Activated naive CD4-positive, alpha-beta T cell treated with Interleukin-2 at 50 U/mL for 16 hours (primary cell): ENCODE data around the gene RIMKLA.

ENCODE experiments used
- DNase-seq: peaks from one replicate; pipeline ENCODE4 v3.0.0-alpha.2; 2020

The RIMKLA gene

GRCh38 chr1:42379794-42380585 lies 602 bp upstream of the RIMKLA start:
- no peak for DNase-seq

- DNase-seq, result no peak
These were observed 685 bp downstream of the RIMKLA start for GRCh38 chr1:42381280-42381673.

GRCh38 chr1:42385283-42385682 lies 4.7 kb downstream of the RIMKLA start:
- DNase-seq, result no peak

- no peak for DNase-seq
These were observed 5.5 kb downstream of the RIMKLA start for GRCh38 chr1:42386051-42386450.

- DNase-seq, result no peak
These were observed 11.7 kb downstream of the RIMKLA start for GRCh38 chr1:42392255-42392654.

- DNase-seq, result no peak
These were observed 12.6 kb downstream of the RIMKLA start for GRCh38 chr1:42392967-42393848.

GRCh38 chr1:42399315-42400100 lies 18.9 kb downstream of the RIMKLA start:
- DNase-seq, result no peak

- DNase-seq, result no peak
These were observed 23.3 kb downstream of the RIMKLA start for GRCh38 chr1:42403880-42404400.

GRCh38 chr1:42414551-42415496 lies 34.2 kb downstream of the RIMKLA start:
- DNase-seq, result no peak

- no peak for DNase-seq
These were observed 36.6 kb downstream of the RIMKLA start for GRCh38 chr1:42417166-42417565.

- DNase-seq, result no peak
These were observed 37.9 kb downstream of the RIMKLA start for GRCh38 chr1:42418516-42418915.

GRCh38 chr1:42419126-42419821 lies 38.7 kb downstream of the RIMKLA start:
- DNase-seq, result no peak

- DNase-seq, result no peak
These were observed 39.5 kb downstream of the RIMKLA start for GRCh38 chr1:42420121-42420520.

GRCh38 chr1:42420911-42421585 lies 40.5 kb downstream of the RIMKLA start:
- no peak for DNase-seq

- DNase-seq, result no peak
These were observed 42.1 kb downstream of the RIMKLA start for GRCh38 chr1:42422737-42423136.

- DNase-seq, result no peak
These were observed 43.1 kb downstream of the RIMKLA start for GRCh38 chr1:42423681-42424080.

- no peak for DNase-seq
These were observed 43.6 kb downstream of the RIMKLA start for GRCh38 chr1:42424201-42424600.

GRCh38 chr1:42427240-42427639 lies 46.6 kb downstream of the RIMKLA start:
- DNase-seq, result no peak

GRCh38 chr1:42429603-42430002 lies 49.0 kb downstream of the RIMKLA start:
- DNase-seq, result no peak
